HepG2 (cell line): Measurements from ENCODE around the gene SRF. TPM values are rescaled to one million over a fixed set of nuclear protein-coding genes. Genes with fewer than 3 reads are reported as not detected.

Experiments
- MATR3 ChIP-seq: sonication (generic); formaldehyde crosslinking; IDR thresholded peaks from 2 replicates; pipeline ENCODE4 v1.4.0; 2020; ENCODE audit warnings: missing genetic modification reagents
- MBD4 ChIP-seq: IDR thresholded peaks from 2 replicates; pipeline ENCODE4 v1.6.1; 2012; ENCODE audit warnings: low read length, inconsistent platforms, borderline replicate concordance
- NR2F6 ChIP-seq, 2 experiments: IDR thresholded peaks; 2 replicates each; pipeline ENCODE4 v1.6.1; 2016; ENCODE audit warnings: antibody characterized with exemption in 1 of 2, mild to moderate bottlenecking in 1 of 2
- RELA ChIP-seq: sonication (generic); formaldehyde crosslinking; IDR thresholded peaks from 2 replicates; pipeline ENCODE4 v1.4.0; 2020; ENCODE audit warnings: missing genetic modification reagents
- RFX1 ChIP-seq: fragments of 450-650 bp; IDR thresholded peaks from 2 replicates; pipeline ENCODE4 v1.6.1; 2017
- TBX3 ChIP-seq: fragments of 450-650 bp; IDR thresholded peaks from 2 replicates; pipeline ENCODE4 v1.6.1; 2017; ENCODE audit warnings: antibody characterized with exemption, mild to moderate bottlenecking, inconsistent platforms, borderline replicate concordance
- ZBTB4 ChIP-seq: sonication (generic); formaldehyde crosslinking; IDR thresholded peaks from 2 replicates; pipeline ENCODE4 v1.4.0; 2020; ENCODE audit warnings: missing genetic modification reagents, mild to moderate bottlenecking, borderline replicate concordance
- ZFP1 ChIP-seq: IDR thresholded peaks from 2 replicates; pipeline ENCODE4 v1.6.1; 2016
- ZNF496 ChIP-seq: sonication (generic); formaldehyde crosslinking; IDR thresholded peaks from 2 replicates; pipeline ENCODE4 v1.8.1; 2023; ENCODE audit warnings: mild to moderate bottlenecking, moderate library complexity, missing genetic modification reagents; ENCODE audit not compliant: insufficient replicate concordance
- ZNF724P ChIP-seq: sonication (generic); formaldehyde crosslinking; IDR thresholded peaks from 2 replicates; pipeline ENCODE4 v1.8.0; 2022; ENCODE audit warnings: missing genetic modification reagents, borderline replicate concordance
- ZNF766 ChIP-seq: sonication (generic); formaldehyde crosslinking; IDR thresholded peaks from 2 replicates; pipeline ENCODE4 v1.5.0; 2020; ENCODE audit warnings: missing genetic modification reagents, borderline replicate concordance
- polyA plus RNA-seq, 8 experiments: library from polyadenylated mRNA; depleted of rRNA in 3 of 8; stranded (reverse) in 7 of 8; unstranded in 1 of 8; fragments of >200 nt; fragmentation: Illumina TruSeq in 4 of 8; extraction: Trizol in 4 of 8; gene quantifications; 2 replicates each; pipeline versions ENCODE4 v1.2.1 to v1.2.3, GENCODE V29; 2011 to 2016; ENCODE audit warnings: low read depth in 4 of 8, missing spikeins in 1 of 8, mixed read lengths in 1 of 8; ENCODE audit not compliant: insufficient read depth in 1 of 8
- total RNA-seq, 5 experiments: library from RNA; depleted of rRNA; stranded (reverse); fragments of >200 nt; fragmentation: Illumina TruSeq; extraction: Trizol; gene quantifications; 2 replicates each; pipeline ENCODE4 v1.2.3, GENCODE V29; 2016; ENCODE audit warnings: low read depth in 1 of 5
- TF ChIP-seq, protein P1 (sequence below): sonication (generic); formaldehyde crosslinking; IDR thresholded peaks from 2 replicates; pipeline ENCODE4 v1.4.0; 2020; ENCODE audit warnings: mild to moderate bottlenecking, missing genetic modification reagents, borderline replicate concordance
- TF ChIP-seq, protein P2 (sequence below): sonication (generic); formaldehyde crosslinking; IDR thresholded peaks from 2 replicates; pipeline ENCODE4 v1.4.0; 2020; ENCODE audit warnings: missing genetic modification reagents
- TF ChIP-seq, protein P3 (sequence below): sonication (generic); formaldehyde crosslinking; IDR thresholded peaks from 2 replicates; pipeline ENCODE4 v1.4.0; 2020; ENCODE audit warnings: missing genetic modification reagents, borderline replicate concordance
- TF ChIP-seq, protein P4 (sequence below): sonication (generic); formaldehyde crosslinking; IDR thresholded peaks from 2 replicates; pipeline ENCODE4 v1.4.0; 2020; ENCODE audit warnings: missing genetic modification reagents, low read depth, mild to moderate bottlenecking, borderline replicate concordance
- TF ChIP-seq, protein P5 (sequence below): sonication (generic); formaldehyde crosslinking; IDR thresholded peaks from 2 replicates; pipeline ENCODE4 v1.4.0; 2020; ENCODE audit warnings: missing genetic modification reagents, borderline replicate concordance

Gene SRF
- total and polyA plus RNA-seq, 2 of the 13 experiments (the other 11 are each of a cell fraction or from before 2014, with no cell fraction given), result 25.5 to 44.1 TPM

DNA sequence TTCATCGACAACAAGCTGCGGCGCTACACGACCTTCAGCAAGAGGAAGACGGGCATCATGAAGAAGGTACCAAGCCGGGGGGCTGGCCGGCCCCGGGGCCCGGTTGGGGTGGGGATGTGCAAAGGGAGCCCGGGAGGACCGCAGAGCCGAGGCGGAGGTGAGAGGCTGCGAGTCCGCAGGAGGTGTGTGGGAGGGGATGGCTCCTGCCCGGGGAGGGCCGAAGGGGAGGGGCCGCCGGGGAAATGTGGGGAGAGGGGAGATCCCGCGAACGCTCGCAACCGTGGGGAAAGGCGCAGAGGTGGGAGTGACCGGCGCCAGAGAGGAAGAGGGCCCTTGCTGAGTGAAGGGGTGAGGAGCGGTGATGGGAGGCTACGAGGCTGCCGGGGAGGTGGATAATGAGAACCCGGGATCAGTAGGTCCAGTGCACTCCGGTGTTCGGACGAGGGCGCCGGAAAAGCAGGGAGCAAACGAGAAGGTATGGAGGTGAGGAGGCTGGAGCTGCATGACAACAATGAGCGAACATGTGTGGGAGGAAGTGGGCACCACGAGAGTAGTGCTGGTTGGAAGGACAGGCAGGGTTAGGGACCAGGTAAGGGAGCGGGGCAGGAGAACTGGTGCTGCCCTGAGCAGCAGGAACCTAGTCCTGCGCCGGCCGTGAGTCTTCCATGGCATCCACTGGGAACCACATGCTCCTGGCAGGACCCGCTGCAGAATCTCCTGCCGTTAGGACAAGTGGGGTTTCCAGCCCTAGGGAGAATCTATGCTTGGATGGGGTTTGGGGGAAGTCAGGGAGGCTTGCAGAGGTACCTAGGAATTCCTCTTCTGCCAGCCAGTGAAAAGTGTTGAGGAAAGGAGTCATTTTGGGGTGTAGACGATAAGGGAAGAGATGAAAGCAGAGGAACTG is 1.3 kb downstream of the SRF start (continued):
- TF ChIP-seq, protein P1, sequence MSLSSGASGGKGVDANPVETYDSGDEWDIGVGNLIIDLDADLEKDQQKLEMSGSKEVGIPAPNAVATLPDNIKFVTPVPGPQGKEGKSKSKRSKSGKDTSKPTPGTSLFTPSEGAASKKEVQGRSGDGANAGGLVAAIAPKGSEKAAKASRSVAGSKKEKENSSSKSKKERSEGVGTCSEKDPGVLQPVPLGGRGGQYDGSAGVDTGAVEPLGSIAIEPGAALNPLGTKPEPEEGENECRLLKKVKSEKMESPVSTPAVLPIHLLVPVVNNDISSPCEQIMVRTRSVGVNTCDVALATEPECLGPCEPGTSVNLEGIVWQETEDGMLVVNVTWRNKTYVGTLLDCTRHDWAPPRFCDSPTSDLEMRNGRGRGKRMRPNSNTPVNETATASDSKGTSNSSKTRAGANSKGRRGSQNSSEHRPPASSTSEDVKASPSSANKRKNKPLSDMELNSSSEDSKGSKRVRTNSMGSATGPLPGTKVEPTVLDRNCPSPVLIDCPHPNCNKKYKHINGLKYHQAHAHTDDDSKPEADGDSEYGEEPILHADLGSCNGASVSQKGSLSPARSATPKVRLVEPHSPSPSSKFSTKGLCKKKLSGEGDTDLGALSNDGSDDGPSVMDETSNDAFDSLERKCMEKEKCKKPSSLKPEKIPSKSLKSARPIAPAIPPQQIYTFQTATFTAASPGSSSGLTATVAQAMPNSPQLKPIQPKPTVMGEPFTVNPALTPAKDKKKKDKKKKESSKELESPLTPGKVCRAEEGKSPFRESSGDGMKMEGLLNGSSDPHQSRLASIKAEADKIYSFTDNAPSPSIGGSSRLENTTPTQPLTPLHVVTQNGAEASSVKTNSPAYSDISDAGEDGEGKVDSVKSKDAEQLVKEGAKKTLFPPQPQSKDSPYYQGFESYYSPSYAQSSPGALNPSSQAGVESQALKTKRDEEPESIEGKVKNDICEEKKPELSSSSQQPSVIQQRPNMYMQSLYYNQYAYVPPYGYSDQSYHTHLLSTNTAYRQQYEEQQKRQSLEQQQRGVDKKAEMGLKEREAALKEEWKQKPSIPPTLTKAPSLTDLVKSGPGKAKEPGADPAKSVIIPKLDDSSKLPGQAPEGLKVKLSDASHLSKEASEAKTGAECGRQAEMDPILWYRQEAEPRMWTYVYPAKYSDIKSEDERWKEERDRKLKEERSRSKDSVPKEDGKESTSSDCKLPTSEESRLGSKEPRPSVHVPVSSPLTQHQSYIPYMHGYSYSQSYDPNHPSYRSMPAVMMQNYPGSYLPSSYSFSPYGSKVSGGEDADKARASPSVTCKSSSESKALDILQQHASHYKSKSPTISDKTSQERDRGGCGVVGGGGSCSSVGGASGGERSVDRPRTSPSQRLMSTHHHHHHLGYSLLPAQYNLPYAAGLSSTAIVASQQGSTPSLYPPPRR, result no peak
- TF ChIP-seq, protein P2, sequence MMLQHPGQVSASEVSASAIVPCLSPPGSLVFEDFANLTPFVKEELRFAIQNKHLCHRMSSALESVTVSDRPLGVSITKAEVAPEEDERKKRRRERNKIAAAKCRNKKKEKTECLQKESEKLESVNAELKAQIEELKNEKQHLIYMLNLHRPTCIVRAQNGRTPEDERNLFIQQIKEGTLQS (CRISPR knock-in tag), result no peak
- TF ChIP-seq TBX3 (no peak), ZNF496 (CRISPR knock-in tag) (no peak), MATR3 (CRISPR knock-in tag) (no peak), ZFP1 (CRISPR knock-in tag) (no peak), NR2F6 (IDR thresholded peaks at IDR 0.05) (no peak), NR2F6 (CRISPR knock-in tag; IDR thresholded peaks at IDR 0.05) (no peak), ZNF724P (CRISPR knock-in tag) (no peak), ZBTB4 (CRISPR knock-in tag) (no peak), ZNF766 (no peak), RFX1 (no peak), MBD4 (no peak), RELA (CRISPR knock-in tag) (no peak)
- TF ChIP-seq, protein P3, sequence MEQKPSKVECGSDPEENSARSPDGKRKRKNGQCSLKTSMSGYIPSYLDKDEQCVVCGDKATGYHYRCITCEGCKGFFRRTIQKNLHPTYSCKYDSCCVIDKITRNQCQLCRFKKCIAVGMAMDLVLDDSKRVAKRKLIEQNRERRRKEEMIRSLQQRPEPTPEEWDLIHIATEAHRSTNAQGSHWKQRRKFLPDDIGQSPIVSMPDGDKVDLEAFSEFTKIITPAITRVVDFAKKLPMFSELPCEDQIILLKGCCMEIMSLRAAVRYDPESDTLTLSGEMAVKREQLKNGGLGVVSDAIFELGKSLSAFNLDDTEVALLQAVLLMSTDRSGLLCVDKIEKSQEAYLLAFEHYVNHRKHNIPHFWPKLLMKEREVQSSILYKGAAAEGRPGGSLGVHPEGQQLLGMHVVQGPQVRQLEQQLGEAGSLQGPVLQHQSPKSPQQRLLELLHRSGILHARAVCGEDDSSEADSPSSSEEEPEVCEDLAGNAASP, result no peak
- TF ChIP-seq, protein P4, sequence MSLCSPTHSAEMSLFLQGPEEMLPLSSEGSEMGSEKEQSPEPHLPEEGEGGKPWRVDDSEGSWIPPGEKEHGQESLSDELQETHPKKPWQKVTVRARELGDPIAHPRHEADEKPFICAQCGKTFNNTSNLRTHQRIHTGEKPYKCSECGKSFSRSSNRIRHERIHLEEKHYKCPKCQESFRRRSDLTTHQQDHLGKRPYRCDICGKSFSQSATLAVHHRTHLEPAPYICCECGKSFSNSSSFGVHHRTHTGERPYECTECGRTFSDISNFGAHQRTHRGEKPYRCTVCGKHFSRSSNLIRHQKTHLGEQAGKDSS (CRISPR knock-in tag), result peak; percentile 49; the same call in 1 of the 2 replicates
- TF ChIP-seq, protein P5, sequence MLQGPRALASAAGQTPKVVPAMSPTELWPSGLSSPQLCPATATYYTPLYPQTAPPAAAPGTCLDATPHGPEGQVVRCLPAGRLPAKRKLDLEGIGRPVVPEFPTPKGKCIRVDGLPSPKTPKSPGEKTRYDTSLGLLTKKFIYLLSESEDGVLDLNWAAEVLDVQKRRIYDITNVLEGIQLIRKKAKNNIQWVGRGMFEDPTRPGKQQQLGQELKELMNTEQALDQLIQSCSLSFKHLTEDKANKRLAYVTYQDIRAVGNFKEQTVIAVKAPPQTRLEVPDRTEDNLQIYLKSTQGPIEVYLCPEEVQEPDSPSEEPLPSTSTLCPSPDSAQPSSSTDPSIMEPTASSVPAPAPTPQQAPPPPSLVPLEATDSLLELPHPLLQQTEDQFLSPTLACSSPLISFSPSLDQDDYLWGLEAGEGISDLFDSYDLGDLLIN (CRISPR knock-in tag), result peak; percentile 30; the same call in 1 of the 2 replicates
